ENCODE measurements around the gene COLEC12. TPM values are rescaled to one million over a fixed set of nuclear protein-coding genes. Genes with fewer than 3 reads are reported as not detected.

COLEC12 gene
- total RNA-seq, 4 donors from 2014 or later = 2.1 to 6.2 (median 5.2) TPM

GRCh38 chr18:365651-366050 lies 134.8 kb downstream of the COLEC12 start:
- no peak overlapping the region for H3K27ac ChIP-seq
- TF ChIP-seq POLR2A (IDR thresholded peaks at IDR 0.05) = no peak
- TF ChIP-seq EP300 (IDR thresholded peaks at IDR 0.05) = no peak
- TF ChIP-seq CTCF (IDR thresholded peaks at IDR 0.05) = no peak
- TF ChIP-seq POLR2AphosphoS5 (IDR thresholded peaks at IDR 0.05) = no peak
- DNase-seq (ENCODE audit: low spot score in 2 of 2) = no peak
- H3K27me3 ChIP-seq = no peaks in the 10 kb centered on the region
- H3K36me3 ChIP-seq = no peaks in the 10 kb centered on the region
- 87% methylated on average over 6 of the region's 6 CpGs for WGBS
- peaks cover 17% of the 10 kb centered on the region for H3K4me1 ChIP-seq
- H3K9me3 ChIP-seq = no peaks in the 10 kb centered on the region
- no peak overlapping the region for H3K4me3 ChIP-seq

DNA sequence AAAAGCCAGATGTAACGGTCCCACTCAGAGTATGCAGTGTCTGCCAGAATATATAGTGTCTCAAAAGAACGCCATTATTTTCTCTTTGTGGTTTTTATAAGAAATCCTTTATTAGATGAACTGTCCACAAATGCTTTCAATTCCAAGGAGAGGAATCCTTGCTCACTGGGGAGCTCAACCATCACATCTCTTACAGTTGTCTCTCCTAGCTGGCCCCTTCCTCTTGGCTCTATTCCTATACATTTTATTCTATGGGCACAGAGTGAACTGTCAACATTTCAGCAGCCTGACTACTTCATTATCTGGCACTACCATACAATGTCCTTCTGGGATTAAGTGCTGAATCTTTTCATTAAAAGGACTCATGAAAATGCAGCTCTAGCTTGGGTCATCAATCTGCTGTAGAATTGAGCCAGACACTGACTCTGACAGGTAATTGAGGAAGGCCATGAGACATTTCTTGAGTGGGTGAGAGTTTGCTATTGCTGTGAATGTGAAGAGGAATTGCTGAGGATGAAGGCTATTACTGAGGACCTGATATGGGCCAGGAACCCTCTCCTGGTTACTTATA lies 136.2 kb downstream of the COLEC12 start:
- 75% methylated on average over 2 of the region's 2 CpGs for WGBS
- H3K9me3 ChIP-seq = no peaks in the 10 kb centered on the region

GRCh38 chr18:363301-364085 lies 137.0 kb downstream of the COLEC12 start:
- 60% methylated on average over 11 of the region's 11 CpGs for WGBS
- no peak overlapping the region for H3K27ac ChIP-seq
- H3K4me3 ChIP-seq = no peak overlapping the region
- no peak for DNase-seq (ENCODE audit: low spot score in 2 of 2)
- no peaks in the 10 kb centered on the region for H3K9me3 ChIP-seq
- no peaks in the 10 kb centered on the region for H3K36me3 ChIP-seq
- peaks cover 16% of the 10 kb centered on the region for H3K4me1 ChIP-seq
- TF ChIP-seq CTCF (IDR thresholded peaks at IDR 0.05) = no peak
- no peak for TF ChIP-seq POLR2AphosphoS5 (IDR thresholded peaks at IDR 0.05)
- no peak for TF ChIP-seq EP300 (IDR thresholded peaks at IDR 0.05)
- no peak for TF ChIP-seq POLR2A (IDR thresholded peaks at IDR 0.05)
- no peaks in the 10 kb centered on the region for H3K27me3 ChIP-seq

More for the DNA sequence above, 136.2 kb downstream of the COLEC12 start:
- Histone ChIP-seq H3K27me3 (no peaks in the 10 kb centered on the region), H3K4me1 (peaks cover 16% of the 10 kb centered on the region), H3K4me3 (no peak overlapping the region), H3K36me3 (no peaks in the 10 kb centered on the region), H3K27ac (no peak overlapping the region)
- TF ChIP-seq CTCF (IDR thresholded peaks at IDR 0.05) = no peak
- no peak for TF ChIP-seq EP300 (IDR thresholded peaks at IDR 0.05)
- TF ChIP-seq POLR2AphosphoS5 (IDR thresholded peaks at IDR 0.05) = no peak
- TF ChIP-seq POLR2A (IDR thresholded peaks at IDR 0.05) = no peak
- no peak for DNase-seq (ENCODE audit: low spot score in 2 of 2)

- H3K9me3 ChIP-seq = no peaks in the 10 kb centered on the region
- H3K27me3 ChIP-seq = no peaks in the 10 kb centered on the region
- H3K36me3 ChIP-seq = no peaks in the 10 kb centered on the region
- 75% methylated on average over 12 of the region's 12 CpGs for WGBS
- H3K4me3 ChIP-seq = no peak overlapping the region
- TF ChIP-seq EP300 (IDR thresholded peaks at IDR 0.05) (no peak), CTCF (IDR thresholded peaks at IDR 0.05) (no peak), POLR2A (IDR thresholded peaks at IDR 0.05) (no peak), POLR2AphosphoS5 (IDR thresholded peaks at IDR 0.05) (no peak)
- no peak for DNase-seq (ENCODE audit: low spot score in 2 of 2)
- peaks cover 16% of the 10 kb centered on the region for H3K4me1 ChIP-seq
- H3K27ac ChIP-seq = peak overlapping the region; percentile 1
Observed at GRCh38 chr18:362311-363290, 137.9 kb downstream of the COLEC12 start.
